GM21786 (cell line): Measurements from ENCODE around the gene DEPP1.
"Not testable (repeated sequence)": the region's sequence is repeated elsewhere in the genome, so short reads cannot be mapped to it uniquely, and the experiment has no call there.

Experiments used
- ATAC-seq: cut with Tn5 transposase; IDR thresholded peaks from one replicate; pipeline ENCODE4 v1.9.1; 2021; ENCODE audit not compliant: unreplicated experiment

Gene DEPP1, protein sequence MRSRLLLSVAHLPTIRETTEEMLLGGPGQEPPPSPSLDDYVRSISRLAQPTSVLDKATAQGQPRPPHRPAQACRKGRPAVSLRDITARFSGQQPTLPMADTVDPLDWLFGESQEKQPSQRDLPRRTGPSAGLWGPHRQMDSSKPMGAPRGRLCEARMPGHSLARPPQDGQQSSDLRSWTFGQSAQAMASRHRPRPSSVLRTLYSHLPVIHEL

DNA sequence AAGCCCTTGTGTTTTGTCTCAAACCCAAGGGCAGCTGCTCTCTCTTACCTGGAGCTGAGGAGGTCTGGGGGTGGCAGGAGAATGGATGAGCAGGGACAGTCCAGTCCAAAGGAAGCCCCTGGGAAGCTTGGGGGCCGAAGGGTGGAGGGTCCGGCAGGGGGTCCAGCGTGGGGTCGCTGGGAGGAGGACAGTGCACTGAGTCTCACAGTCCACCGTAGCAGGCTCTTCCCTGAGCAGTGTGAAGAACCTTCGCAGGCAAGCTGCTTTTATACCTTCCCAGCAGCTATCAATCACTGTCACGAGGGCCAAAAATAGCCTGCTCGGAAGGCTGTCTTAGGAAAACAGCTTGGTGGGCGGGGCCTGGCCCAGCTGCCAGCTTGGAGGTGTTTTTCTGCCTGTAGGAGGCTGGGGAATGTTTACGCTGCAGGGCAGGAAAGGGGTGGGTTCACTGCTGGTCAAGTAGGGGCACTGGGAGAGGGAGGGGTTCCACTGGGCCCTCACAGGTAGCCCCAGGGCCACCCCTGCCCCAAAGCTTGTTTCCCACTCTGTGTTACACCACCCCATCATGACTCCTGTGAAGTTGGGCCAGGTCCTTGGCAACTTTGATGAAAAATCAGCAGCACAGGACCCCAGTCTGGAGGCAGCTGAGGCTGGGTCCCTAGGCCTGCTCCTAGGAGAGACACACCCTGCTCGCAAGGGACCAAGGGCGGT is at the start of gene DEPP1:
DEPP1 (minus strand) TSS at position 240 of the 711 bp plus-strand sequence. CDS start 779 bp downstream, outside the sequence.
- peak; percentile 32 for ATAC-seq

DNA sequence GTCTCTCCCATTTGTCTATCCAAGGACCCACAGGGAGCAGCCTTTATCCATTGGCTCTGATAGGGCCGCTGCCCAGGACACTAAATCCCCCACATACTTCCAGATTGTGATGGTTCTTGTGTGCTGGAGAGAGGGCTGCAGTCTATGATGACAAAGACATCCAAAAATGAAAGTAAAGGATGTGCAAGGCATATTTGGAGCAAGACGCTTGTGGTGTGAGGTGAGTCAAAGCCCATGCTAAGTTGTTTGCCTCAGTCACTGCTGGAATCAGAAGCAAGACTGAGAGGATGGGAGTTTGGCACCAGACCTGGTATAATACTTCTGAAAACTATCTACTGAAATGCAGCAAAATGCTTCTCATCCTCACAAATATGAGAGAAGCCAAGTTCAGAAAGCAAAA is 44.8 kb upstream of the DEPP1 start:
- ATAC-seq: no peak

DNA sequence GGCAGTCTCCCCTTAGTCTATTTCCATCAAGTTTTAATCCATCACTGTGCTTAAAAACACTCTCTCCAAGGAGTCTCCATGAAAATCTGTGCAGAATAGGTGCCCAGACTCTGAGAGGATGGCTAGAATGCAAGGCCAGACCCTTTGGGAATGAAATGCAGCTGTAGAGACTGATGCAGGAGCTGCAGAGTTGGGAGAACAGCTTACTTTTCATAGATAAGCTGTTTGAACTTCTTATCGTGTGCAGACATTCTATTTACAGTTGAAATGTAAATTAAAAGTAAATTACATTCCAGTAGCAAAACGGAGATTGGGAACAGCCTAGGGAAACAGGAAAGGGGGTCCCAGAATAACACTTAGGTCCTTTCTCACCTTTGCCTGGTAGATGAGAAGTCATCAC is 37.0 kb upstream of the DEPP1 start:
- no peak for ATAC-seq

DNA sequence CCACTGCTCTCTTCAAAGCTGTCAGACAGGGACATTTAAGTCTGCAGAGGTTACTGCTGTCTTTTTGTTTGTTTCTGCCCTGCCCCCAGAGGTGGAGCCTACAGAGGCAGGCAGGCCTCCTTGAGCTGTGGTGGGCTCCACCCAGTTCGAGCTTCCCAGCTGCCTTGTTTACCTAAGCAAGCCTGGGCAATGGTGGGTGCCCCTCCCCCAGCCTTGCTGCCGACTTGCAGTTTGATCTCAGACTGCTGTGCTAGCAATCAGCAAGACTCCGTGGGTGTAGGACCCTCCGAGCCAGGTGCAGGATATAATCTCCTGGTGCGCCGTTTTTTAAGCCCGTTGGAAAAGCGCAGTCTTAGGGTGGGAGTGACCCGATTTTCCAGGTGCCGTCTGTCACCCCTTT is 35.9 kb upstream of the DEPP1 start:
- not testable (repeated sequence) for ATAC-seq

DNA sequence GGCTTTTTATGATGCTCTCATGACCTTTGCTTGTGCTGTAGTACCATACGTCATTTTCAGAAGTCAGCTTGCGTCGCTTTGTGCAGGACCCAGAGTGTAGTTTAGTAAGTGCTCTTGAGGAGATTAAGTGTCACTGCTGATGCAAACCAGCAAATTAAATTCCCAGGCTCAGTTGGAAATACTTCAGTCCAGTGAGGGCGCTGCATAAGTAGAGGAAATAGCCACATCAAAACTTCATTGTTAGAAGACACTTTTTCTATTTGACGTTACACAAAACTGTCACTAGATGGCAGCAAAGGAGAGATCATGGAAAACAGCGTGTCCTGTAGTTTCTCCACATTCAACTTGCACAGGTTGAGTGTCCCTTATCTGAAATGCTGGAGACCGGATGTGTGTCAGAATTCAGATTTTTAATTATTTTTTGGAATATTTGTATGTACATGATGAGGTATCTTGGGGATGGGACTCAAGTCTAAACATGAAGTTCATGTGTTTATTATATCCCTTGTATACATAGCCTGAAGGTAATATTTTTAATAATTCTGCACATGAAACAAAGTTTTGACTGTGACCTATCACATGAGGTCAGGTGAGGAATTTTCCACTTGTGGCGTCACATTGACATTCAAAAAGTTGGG is 30.0 kb upstream of the DEPP1 start:
- peak; percentile 93 for ATAC-seq

DNA sequence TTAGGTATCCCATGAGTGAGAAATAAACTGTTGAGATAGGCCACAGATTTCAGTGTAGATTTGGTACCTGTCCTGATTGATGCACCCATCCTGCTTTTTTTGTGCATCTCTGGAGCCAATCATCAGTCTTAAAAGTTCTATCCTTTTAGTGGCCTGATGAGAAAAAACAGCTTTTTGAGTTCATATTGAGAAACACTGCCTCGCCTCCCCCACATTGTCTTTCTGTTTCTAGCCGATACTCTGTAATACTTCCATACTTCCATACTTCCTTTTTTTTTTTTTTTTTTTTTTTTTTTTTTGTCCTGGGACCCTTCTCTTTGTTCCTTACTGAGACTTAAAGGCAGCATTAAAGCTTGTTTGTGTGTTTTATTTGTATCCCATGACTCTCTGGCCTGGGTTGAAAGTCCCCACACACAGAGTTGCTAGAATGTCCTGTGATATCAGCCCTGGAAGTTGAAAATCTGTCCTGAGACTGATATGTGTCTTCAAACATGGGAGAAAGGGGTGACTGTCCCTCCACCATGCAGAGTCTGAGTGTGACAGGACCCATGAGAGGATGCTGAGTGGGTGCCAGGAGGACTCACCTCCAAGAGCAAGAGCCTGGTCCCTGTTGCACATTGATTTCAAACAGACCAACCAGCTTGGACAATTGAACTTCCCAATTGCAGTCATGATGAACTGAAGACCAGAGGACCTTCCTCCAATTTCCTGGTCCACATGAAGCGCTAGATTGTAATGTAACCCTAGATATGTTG is 27.8 kb upstream of the DEPP1 start:
- ATAC-seq: no peak

DNA sequence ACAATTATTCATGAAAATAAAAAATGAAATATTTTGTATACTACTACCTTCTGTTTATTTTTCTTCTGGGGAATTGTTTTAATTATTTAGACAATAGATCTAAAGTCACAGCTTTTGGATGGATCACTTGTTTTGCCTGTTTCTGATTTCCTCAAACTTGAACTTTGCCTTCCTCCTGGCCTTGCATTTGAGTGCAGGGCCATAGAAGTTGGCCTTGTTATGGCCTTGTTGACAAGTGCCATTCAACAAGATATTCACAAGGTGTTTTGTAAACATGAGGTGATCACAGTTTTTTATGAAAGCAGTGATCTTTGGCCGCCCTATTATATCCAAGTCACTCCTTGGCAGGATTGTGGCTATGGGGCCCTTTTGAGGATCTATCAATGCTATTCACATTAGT is 26.7 kb upstream of the DEPP1 start:
- no peak for ATAC-seq

DNA sequence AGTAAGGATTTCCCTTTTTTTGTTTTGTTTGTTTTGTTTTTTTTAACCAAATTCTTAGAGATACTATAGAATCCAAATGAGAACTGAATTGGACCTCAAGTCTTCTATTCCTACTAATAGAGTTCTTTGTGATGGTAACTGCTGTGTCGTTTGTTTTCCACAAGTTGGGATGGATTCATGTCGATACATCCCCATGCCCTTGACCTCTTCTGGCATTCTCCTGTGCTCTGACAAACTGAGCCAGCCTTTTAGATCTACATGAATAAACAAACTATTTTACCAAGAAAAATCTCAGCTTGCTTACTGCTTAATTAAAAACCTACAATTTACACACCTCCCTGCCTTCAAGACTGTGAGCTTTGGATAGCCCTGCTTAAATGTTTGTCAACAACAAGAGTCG is 26.1 kb upstream of the DEPP1 start:
- no peak for ATAC-seq

DNA sequence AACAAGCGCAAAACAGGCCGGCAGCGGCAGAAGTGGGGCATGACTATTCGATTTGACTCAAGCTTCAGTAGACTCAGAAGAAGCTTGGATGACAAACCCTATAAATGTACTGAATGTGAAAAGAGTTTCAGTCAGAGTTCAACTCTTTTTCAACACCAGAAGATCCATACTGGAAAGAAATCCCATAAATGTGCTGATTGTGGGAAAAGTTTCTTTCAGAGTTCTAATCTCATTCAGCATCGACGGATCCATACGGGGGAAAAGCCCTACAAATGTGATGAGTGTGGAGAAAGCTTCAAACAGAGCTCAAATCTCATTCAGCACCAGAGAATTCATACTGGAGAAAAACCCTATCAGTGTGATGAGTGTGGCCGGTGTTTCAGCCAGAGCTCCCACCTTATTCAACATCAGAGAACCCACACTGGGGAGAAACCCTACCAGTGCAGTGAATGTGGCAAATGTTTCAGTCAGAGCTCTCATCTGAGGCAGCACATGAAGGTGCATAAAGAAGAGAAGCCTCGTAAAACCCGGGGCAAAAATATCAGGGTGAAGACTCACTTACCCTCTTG is 24.9 kb upstream of the DEPP1 start:
- no peak for ATAC-seq

DNA sequence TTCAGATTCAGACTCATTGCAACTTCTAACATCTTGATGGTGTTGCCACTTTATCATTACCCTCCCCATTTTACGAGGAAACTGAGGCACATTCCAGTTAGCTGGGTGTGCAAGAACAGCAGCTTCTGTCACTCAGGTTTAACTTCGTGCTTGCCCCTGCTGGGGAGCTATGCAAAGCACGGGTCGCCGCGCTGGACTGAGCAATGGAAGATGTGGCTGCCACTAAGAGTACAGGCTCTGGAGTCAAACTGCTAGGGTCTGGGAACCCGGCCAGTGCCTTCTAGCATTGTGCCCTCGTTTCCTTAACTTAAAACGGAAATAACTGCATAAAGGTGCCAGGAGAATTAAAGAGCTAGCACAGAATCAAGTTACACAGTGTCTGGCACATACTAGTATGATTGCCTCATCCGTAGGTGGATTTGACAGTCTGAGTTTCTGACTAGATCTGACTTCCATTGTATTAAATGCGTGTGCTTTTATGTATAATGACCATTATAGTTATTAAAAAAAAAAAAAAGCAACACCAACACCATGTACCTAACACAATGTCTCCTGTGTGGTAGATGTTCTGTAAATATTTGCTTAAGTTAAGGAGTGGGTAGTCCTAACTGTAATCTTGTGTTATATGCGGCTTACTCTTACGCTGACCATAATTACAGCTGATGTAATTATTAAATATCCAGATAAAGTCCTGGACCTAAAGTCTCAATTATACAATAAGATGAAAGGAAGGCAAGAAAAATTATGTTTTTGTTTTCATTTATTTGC is 23.0 kb upstream of the DEPP1 start:
- peak; percentile 78 for ATAC-seq

DNA sequence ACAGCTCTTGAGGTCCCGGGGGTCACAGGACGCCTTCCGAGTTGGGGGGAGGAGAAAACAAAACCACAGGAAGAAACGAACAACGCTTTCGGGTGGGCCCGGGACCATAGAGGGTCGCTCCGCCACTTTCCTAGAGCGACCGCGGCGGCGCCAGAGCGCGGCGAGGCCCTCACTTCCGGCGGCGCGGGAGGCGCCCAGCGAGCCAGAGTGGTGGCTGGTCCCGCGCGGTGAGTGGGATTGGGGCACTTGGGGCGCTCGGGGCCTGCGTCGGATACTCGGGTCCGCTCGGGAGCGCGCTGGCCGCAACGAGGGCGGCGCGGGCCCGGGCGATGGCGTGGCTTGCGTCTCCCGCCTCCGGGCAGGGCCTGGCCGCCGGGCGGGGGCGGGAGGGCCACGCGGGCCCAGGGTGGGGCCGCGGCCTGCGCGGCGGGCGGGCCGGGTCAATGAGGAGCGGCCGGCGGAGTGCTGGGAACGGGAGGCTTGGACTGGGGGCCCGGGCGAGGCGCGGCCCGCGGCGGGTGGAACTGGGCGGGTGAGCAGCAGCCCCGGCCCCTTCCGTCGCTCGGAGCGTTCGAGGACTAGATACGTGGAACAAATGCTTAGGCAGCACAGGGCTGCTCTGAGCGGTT is 22.3 kb upstream of the DEPP1 start, which contains the start of gene ZNF22:
ZNF22 (plus strand) TSS at position 172 of the 629 bp plus-strand sequence. CDS start 2,446 bp downstream, outside the sequence.
- ATAC-seq: peak; percentile 74

DNA sequence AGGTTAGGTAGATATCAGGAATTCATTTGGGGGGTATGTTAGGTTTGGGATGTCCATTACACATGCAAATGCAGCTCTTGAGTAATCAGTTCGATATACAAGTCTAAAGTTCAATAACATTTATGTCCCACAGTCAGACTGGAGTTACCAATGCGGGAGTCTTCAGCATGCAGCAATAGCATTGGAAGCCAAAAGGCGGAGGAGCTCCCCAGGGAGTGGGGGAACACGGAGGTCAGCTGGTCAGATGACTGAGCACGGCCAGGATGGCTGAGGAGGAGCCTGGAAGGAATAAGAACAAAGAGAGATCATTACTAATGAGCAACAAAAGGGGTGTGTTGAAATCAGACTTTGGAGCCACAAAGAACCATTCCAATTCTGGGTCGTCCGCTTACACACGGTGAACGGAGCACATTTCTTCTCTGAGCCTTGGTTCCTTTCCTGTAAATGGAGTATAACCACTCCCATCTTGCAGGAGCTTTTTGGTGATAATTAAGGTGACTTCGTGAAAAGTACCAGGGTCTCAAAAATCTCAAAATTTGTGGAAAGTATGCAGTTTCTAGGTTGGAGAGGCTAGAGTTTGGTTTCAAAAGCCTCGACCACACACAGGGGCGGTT is 21.6 kb upstream of the DEPP1 start:
- no peak for ATAC-seq

DNA sequence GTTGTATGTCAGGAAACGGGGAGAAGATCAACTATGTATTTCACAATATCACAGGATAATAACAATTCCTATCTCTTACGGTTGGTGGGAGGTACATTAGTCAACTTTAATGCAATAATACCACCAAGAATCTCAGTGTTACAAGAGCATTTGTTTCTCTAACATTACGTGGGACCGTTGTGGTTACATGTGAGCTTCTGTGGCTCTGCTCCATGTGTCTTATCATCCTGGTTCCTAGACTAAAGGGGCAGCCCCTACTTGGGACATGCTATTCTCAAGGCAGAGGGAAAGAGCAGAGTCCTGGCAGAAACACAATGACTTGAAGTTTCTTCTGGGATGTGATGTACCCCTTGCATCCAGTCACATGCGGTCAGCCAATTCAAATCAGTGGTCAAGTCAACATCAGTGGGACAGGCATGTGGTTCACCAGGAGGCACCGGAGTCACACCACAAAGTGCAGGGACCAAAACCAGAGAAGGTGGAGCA is 19.6 kb upstream of the DEPP1 start:
- ATAC-seq: no peak

DNA sequence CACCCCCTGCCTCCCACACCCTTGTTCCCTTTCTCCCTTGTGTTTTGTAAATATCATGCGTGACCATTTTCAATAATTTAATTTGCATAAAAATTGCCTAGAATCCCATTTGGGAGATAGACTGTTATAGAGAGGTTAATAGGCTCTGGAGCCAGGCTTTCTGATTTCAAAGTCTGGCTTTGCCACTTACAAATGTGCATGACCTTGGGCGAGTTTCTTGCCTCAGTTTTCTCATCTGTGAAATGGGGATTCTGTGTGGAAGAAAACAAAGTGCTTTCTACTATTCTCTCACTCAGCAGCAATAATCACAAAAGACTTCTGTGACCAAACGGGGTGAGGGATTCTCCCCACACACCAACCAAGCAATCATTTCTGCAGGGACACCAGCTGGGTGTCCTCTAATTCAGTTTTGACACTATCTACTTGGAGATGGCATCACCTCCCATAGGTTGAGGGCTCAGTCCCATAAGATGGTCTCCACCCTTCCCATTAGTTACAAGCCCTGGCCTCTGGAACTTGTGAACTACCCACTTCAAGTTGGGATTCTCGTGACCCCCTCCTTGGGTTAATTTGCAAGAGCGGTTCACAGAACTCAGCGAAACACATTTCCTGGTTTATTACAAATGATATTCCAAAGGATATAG is 18.6 kb upstream of the DEPP1 start:
- no peak for ATAC-seq

DNA sequence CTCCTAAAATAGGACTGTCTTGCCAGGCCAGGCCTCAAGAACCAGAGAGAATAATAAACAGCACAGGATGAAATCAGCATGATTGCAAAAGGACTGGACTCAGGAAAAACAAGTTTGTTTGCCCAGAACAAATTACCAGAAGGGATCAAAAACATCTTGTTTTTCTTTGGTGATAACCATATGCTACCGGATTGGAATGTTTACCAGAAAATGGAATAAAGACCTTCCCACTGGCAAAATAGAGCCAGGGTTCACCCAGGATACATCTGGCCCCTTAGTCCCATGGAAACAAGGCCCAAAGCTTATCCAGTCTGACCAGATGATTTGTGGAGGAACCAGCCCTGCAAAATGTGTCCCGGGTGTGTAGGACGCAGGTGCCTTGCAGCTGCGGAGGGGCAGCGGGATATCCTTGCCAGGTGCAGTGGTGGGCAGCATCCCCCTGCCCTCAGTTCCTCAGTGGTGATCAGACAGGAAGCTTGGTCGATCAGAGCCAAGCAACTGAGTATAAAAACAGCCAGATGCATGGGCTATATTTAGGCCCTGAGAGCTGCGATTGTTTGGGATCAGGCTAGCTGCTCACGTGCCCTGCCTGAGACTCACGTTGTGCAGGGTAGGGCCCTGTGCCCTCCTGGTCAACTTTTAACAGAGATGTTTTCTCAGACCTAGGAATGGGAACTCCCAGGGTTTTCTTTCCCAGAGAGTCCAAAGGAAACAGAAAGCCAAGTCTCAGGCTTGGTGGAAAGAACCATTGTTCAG is 17.5 kb upstream of the DEPP1 start:
- ATAC-seq: no peak

DNA sequence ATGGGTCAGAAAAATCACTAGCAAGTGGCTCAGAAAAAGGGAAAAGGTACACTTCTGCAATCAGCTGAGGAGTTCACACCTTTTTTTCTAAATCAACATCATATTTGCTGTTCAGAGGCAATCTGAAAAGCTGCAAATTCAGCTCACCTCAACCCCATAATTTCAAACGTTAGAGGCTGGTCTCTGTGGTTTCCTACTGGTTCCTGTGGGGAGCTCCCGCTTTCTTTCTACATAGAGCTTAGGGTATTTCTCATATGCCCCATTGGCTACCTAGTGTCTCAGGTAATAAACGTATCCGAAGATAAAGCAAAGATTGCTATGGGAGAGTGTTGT is 16.9 kb upstream of the DEPP1 start:
- no peak for ATAC-seq

DNA sequence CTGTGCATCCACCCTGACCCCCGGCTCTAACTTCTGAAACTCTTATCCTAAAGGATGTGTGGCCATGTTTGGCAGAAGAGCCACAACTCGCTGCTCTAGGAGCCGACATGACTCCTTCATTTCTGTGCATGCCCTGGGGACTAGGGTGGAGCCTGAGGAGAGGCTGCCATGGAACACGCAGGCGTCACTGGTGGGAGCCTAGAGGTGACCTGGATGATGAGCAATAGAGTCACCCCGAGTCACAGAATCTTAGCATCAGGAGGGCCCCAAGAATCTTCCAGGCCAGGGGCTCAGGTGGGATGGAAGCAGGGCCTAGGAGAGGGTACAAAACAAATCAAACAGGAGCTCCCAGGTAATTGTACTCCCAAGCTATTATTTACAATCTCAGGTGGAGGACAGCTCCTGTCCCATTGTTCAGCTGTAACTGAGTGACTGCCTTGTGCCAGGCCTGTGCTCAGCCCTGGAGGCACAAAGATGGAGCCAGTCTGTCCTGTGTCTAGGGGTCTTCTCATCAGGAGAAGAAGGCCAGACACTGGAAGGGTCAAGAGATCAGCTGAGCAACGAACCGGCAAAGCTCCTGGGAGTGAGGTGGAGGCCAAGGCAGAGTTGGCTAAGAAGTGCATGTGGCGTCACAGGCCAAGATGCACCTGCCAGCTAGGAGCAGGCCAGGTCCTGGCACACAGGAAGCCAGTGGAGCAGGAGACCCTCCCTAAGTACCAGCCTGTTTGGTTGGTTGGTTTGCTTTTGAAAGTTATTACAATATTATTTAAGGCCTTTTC is 16.3 kb upstream of the DEPP1 start:
- ATAC-seq: no peak
